ENCODE measurements around the gene TTN. TPM values are rescaled to one million over a fixed set of nuclear protein-coding genes. Genes with fewer than 3 reads are reported as not detected.

TTN gene
- total and polyA plus RNA-seq, 4 donors = 0.01 to 3.0 (median 0.80) TPM

GRCh38 chr2:178692845-178693244, 114.4 kb downstream of the TTN start:
- DNase-seq (ENCODE audit: low spot score) = no peak
- Histone ChIP-seq H3K27me3 (ENCODE audit: control insufficient read depth in 4 of 4, insufficient read depth in 4 of 4, low read length in 3 of 4) (peaks cover 0 to 2% (median 1%) of the 10 kb centered on the region in 4 donors), H3K27ac (ENCODE audit: low read depth in 1 of 2, low read length in 2 of 2) (no peak overlapping the region), H3K4me1 (ENCODE audit: control insufficient read depth in 4 of 4, insufficient read depth in 4 of 4, low read length in 3 of 4) (no peaks in the 10 kb centered on the region), H3K9ac (ENCODE audit: low read depth in 1 of 2, low read length in 2 of 2) (no peak overlapping the region), H3K4me3 (ENCODE audit: low read depth in 1 of 3, low read length in 3 of 3) (no peak overlapping the region), H3K36me3 (ENCODE audit: control insufficient read depth in 4 of 4, insufficient read depth in 3 of 4, low read depth in 1 of 4, low read length in 3 of 4) (no peaks in the 10 kb centered on the region), H3K9me3 (ENCODE audit: control insufficient read depth in 4 of 4, low read length in 3 of 4) (no peaks in the 10 kb centered on the region)
- WGBS = 85% methylated on average over 2 of the region's 2 CpGs
- no peak for TF ChIP-seq NR2F2 (IDR thresholded peaks at IDR 0.05)
- no peak for TF ChIP-seq YY1 (IDR thresholded peaks at IDR 0.05)
- no peak for TF ChIP-seq RXRA (IDR thresholded peaks at IDR 0.05)
- no peak for TF ChIP-seq GABPA (IDR thresholded peaks at IDR 0.05 in 1 of 2, conservative IDR thresholded peaks at IDR 0.05 in 1 of 2)
- TF ChIP-seq EGR1 (IDR thresholded peaks at IDR 0.05; ENCODE audit: low read depth in 2 of 2) = no peak

- TF ChIP-seq CTCF (IDR thresholded peaks at IDR 0.05; ENCODE audit: low read depth, low read length, missing input control) (no peak), EGR1 (IDR thresholded peaks at IDR 0.05; ENCODE audit: low read depth in 2 of 2) (no peak), HNF4A (conservative IDR thresholded peaks at IDR 0.05) (no peak), FOXA2 (IDR thresholded peaks at IDR 0.05) (no peak), RXRA (IDR thresholded peaks at IDR 0.05) (no peak), JUND (IDR thresholded peaks at IDR 0.05) (no peak), NR2F2 (IDR thresholded peaks at IDR 0.05) (no peak)
- TF ChIP-seq, protein P1, sequence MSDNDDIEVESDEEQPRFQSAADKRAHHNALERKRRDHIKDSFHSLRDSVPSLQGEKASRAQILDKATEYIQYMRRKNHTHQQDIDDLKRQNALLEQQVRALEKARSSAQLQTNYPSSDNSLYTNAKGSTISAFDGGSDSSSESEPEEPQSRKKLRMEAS (IDR thresholded peaks at IDR 0.05) = no peak
- TF ChIP-seq, protein P2, sequence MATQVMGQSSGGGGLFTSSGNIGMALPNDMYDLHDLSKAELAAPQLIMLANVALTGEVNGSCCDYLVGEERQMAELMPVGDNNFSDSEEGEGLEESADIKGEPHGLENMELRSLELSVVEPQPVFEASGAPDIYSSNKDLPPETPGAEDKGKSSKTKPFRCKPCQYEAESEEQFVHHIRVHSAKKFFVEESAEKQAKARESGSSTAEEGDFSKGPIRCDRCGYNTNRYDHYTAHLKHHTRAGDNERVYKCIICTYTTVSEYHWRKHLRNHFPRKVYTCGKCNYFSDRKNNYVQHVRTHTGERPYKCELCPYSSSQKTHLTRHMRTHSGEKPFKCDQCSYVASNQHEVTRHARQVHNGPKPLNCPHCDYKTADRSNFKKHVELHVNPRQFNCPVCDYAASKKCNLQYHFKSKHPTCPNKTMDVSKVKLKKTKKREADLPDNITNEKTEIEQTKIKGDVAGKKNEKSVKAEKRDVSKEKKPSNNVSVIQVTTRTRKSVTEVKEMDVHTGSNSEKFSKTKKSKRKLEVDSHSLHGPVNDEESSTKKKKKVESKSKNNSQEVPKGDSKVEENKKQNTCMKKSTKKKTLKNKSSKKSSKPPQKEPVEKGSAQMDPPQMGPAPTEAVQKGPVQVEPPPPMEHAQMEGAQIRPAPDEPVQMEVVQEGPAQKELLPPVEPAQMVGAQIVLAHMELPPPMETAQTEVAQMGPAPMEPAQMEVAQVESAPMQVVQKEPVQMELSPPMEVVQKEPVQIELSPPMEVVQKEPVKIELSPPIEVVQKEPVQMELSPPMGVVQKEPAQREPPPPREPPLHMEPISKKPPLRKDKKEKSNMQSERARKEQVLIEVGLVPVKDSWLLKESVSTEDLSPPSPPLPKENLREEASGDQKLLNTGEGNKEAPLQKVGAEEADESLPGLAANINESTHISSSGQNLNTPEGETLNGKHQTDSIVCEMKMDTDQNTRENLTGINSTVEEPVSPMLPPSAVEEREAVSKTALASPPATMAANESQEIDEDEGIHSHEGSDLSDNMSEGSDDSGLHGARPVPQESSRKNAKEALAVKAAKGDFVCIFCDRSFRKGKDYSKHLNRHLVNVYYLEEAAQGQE (IDR thresholded peaks at IDR 0.05) = no peak
Measured at GRCh38 chr2:178689808-178690207, 117.4 kb downstream of the TTN start.

GRCh38 chr2:178683877-178684276, 123.3 kb downstream of the TTN start:
- WGBS = 58% methylated on average over 1 of the region's 1 CpG
- H3K9ac ChIP-seq (ENCODE audit: low read depth in 1 of 2, low read length in 2 of 2) = no peak overlapping the region
- H3K27me3 ChIP-seq (ENCODE audit: control insufficient read depth in 4 of 4, insufficient read depth in 4 of 4, low read length in 3 of 4) = no peaks in the 10 kb centered on the region
- TF ChIP-seq HNF4G (IDR thresholded peaks at IDR 0.05) (no peak), RXRA (IDR thresholded peaks at IDR 0.05) (no peak), RAD21 (IDR thresholded peaks at IDR 0.05) (no peak), CTCF (IDR thresholded peaks at IDR 0.05; ENCODE audit: low read depth, low read length, missing input control) (no peak), FOXA1 (IDR thresholded peaks at IDR 0.05) (no peak), HNF4A (conservative IDR thresholded peaks at IDR 0.05) (no peak), FOXA2 (IDR thresholded peaks at IDR 0.05) (no peak), TAF1 (conservative IDR thresholded peaks at IDR 0.05) (no peak)
- TF ChIP-seq, protein P3, sequence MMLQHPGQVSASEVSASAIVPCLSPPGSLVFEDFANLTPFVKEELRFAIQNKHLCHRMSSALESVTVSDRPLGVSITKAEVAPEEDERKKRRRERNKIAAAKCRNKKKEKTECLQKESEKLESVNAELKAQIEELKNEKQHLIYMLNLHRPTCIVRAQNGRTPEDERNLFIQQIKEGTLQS (IDR thresholded peaks at IDR 0.05) = no peak
- no peaks in the 10 kb centered on the region for H3K9me3 ChIP-seq (ENCODE audit: control insufficient read depth in 4 of 4, low read length in 3 of 4)
- no peak overlapping the region for H3K4me3 ChIP-seq (ENCODE audit: low read depth in 1 of 3, low read length in 3 of 3)
- H3K27ac ChIP-seq (ENCODE audit: low read depth in 1 of 2, low read length in 2 of 2) = no peak overlapping the region
- H3K4me1 ChIP-seq (ENCODE audit: control insufficient read depth in 4 of 4, insufficient read depth in 4 of 4, low read length in 3 of 4) = no peaks in the 10 kb centered on the region
- no peaks in the 10 kb centered on the region for H3K36me3 ChIP-seq (ENCODE audit: control insufficient read depth in 4 of 4, insufficient read depth in 3 of 4, low read depth in 1 of 4, low read length in 3 of 4)
- DNase-seq (ENCODE audit: low spot score) = no peak

More at GRCh38 chr2:178689808-178690207, 117.4 kb downstream of the TTN start:
- Histone ChIP-seq H3K36me3 (ENCODE audit: control insufficient read depth in 4 of 4, insufficient read depth in 3 of 4, low read depth in 1 of 4, low read length in 3 of 4) (no peaks in the 10 kb centered on the region), H3K9ac (ENCODE audit: low read depth in 1 of 2, low read length in 2 of 2) (no peak overlapping the region), H3K4me3 (ENCODE audit: low read depth in 1 of 3, low read length in 3 of 3) (no peak overlapping the region), H3K9me3 (ENCODE audit: control insufficient read depth in 4 of 4, low read length in 3 of 4) (no peaks in the 10 kb centered on the region), H3K27me3 (ENCODE audit: control insufficient read depth in 4 of 4, insufficient read depth in 4 of 4, low read length in 3 of 4) (peaks cover 0 to 2% (median 1%) of the 10 kb centered on the region in 4 donors), H3K4me1 (ENCODE audit: control insufficient read depth in 4 of 4, insufficient read depth in 4 of 4, low read length in 3 of 4) (no peaks in the 10 kb centered on the region), H3K27ac (ENCODE audit: low read depth in 1 of 2, low read length in 2 of 2) (no peak overlapping the region)
- 92% methylated on average over 1 of the region's 1 CpG for WGBS
- DNase-seq (ENCODE audit: low spot score) = no peak

All from liver (tissue), 9 donors.